Upper lobe of left lung (tissue), 6 donors: ENCODE results near the gene FBXO48. TPM values are rescaled to one million over a fixed set of nuclear protein-coding genes. Genes with fewer than 3 reads are reported as not detected.
"Not testable (repeated sequence)": the region's sequence is repeated elsewhere in the genome, so short reads cannot be mapped to it uniquely, and the experiment has no call there.

ENCODE experiments used
- ATAC-seq, 2 donors: fragments of 200-7000 bp; cut with Tn5 transposase; one replicate each; pipeline ENCODE4 v1.9.1; 2022; ENCODE audit warnings: mild to moderate bottlenecking in 2 of 2, moderate library complexity in 2 of 2; ENCODE audit not compliant: low FRiP score in 2 of 2
- DNase-seq, 2 donors: peaks; one replicate each; pipeline ENCODE4 v3.0.0-alpha.2; 2019 to 2020
- H3K27ac ChIP-seq, 4 donors: fragments of 200-600 bp; sonication (generic); one replicate each; pipeline ENCODE4 v1.5.1; 2016 to 2019
- H3K27me3 ChIP-seq, 4 donors: fragments of 200-600 bp; sonication (generic); one replicate each; pipeline ENCODE4 v1.5.1; 2017 to 2019
- H3K36me3 ChIP-seq, 4 donors: fragments of 200-600 bp; sonication (generic); one replicate each; pipeline ENCODE4 v1.5.1; 2016 to 2019
- H3K4me1 ChIP-seq, 4 donors: fragments of 200-600 bp; sonication (generic); one replicate each; pipeline ENCODE4 v1.5.1; 2018 to 2019
- H3K4me3 ChIP-seq, 4 donors: fragments of 200-600 bp; sonication (generic); one replicate each; pipeline ENCODE4 v1.5.1; 2017 to 2019; ENCODE audit warnings: mild to moderate bottlenecking in 2 of 4, moderate library complexity in 1 of 4
- H3K9me3 ChIP-seq, 4 donors: fragments of 200-600 bp; sonication (generic); one replicate each; pipeline ENCODE4 v1.5.1; 2018 to 2019
- EP300 ChIP-seq, 4 donors: sonication (generic); formaldehyde crosslinking; IDR thresholded peaks; one replicate each; pipeline ENCODE4 v1.5.1; 2017; ENCODE audit warnings: antibody characterized with exemption in 4 of 4, control low read depth in 2 of 4
- POLR2A ChIP-seq, 4 donors: fragments of 450-650 bp; IDR thresholded peaks; one replicate each; pipeline ENCODE4 v1.5.1; 2016 to 2017; ENCODE audit warnings: antibody characterized with exemption in 4 of 4, mild to moderate bottlenecking in 2 of 4
- POLR2AphosphoS5 ChIP-seq, 2 donors: sonication (generic); formaldehyde crosslinking; IDR thresholded peaks; one replicate each; pipeline ENCODE4 v1.5.1; 2017; ENCODE audit warnings: antibody characterized with exemption in 2 of 2
- WGBS, 2 donors: methylation state at CpG; one replicate each; pipeline ENCODE4 v1.1.5; 2017 to 2018; 5-methylcytosine and 5-hydroxymethylcytosine counted together
- total RNA-seq, 6 donors: library from RNA; depleted of rRNA in 4 of 6; stranded (reverse); fragments of >200 nt in 4 of 6; gene quantifications; one replicate each; pipeline versions ENCODE4 v1.1.0 to v1.2.1, GENCODE V29; 2016 to 2021
- TF ChIP-seq, protein P1 (sequence below), 6 experiments: fragments of 450-650 bp in 4 of 6; fragments of 200-600 bp in 2 of 6; sonication (generic) in 2 of 6; IDR thresholded peaks; one replicate each; pipeline ENCODE4 v1.5.1; 2016 to 2019; ENCODE audit warnings: antibody characterized with exemption in 6 of 6
- donor health status: DM: no; HTN: no; CAD: no; lungs with moderate emphysema.
- donor health status: DM: no; HTN: yes; CAD: no; lungs with severe emphysema.

FBXO48 gene
- total RNA-seq, 6 donors from 2014 or later: 0.46 to 3.1 (median 1.5) TPM

- Histone ChIP-seq H3K36me3 (no peaks in the 10 kb centered on the region), H3K4me3 (no peak overlapping the region), H3K9me3 (peaks cover 0 to 9% (median 1%) of the 10 kb centered on the region in 4 donors), H3K27me3 (no peaks in the 10 kb centered on the region), H3K4me1 (peaks cover 0 to 3% (median 0%) of the 10 kb centered on the region in 4 donors), H3K27ac (no peak overlapping the region)
- 95 to 97% methylated on average over 1 of the region's 1 CpG for WGBS, 2 donors
- TF ChIP-seq POLR2AphosphoS5 (IDR thresholded peaks at IDR 0.05) (no peak), POLR2A (IDR thresholded peaks at IDR 0.05) (no peak), EP300 (IDR thresholded peaks at IDR 0.05) (no peak)
- TF ChIP-seq, protein P1, sequence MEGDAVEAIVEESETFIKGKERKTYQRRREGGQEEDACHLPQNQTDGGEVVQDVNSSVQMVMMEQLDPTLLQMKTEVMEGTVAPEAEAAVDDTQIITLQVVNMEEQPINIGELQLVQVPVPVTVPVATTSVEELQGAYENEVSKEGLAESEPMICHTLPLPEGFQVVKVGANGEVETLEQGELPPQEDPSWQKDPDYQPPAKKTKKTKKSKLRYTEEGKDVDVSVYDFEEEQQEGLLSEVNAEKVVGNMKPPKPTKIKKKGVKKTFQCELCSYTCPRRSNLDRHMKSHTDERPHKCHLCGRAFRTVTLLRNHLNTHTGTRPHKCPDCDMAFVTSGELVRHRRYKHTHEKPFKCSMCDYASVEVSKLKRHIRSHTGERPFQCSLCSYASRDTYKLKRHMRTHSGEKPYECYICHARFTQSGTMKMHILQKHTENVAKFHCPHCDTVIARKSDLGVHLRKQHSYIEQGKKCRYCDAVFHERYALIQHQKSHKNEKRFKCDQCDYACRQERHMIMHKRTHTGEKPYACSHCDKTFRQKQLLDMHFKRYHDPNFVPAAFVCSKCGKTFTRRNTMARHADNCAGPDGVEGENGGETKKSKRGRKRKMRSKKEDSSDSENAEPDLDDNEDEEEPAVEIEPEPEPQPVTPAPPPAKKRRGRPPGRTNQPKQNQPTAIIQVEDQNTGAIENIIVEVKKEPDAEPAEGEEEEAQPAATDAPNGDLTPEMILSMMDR (IDR thresholded peaks at IDR 0.05): no peak
- ATAC-seq: no peak
- DNase-seq: no peak
These were observed 24.5 kb upstream of the FBXO48 start for GRCh38 chr2:68491582-68491981.

DNA sequence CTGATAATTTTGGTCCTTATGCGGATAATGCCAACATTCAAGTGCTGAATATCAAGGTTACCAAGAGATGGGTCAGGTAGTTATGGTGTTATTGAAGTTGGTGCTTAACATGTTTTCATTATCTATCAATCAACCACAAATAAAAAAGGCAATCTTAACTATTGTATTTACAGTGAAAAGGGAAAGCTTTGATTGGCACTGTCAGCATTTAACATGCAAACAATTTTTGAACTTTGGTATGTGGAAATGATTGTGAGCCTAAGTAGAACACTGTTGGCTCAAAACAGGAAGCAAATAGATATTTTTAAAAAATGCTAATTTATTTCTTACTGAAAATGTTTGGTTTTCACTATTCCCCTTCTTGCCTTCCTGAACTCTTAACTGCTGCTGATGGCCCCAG is 22.2 kb upstream of the FBXO48 start:
- Histone ChIP-seq H3K4me3 (no peak overlapping the region), H3K9me3 (no peaks in the 10 kb centered on the region), H3K27me3 (no peaks in the 10 kb centered on the region), H3K36me3 (no peaks in the 10 kb centered on the region), H3K4me1 (peaks cover 0 to 3% (median 0%) of the 10 kb centered on the region in 4 donors), H3K27ac (no peak overlapping the region)
- ATAC-seq (no peak), DNase-seq (no peak)
- 93 to 98% methylated on average over 1 of the region's 1 CpG for WGBS, 2 donors
- TF ChIP-seq POLR2A (IDR thresholded peaks at IDR 0.05) (no peak), EP300 (IDR thresholded peaks at IDR 0.05) (no peak), POLR2AphosphoS5 (IDR thresholded peaks at IDR 0.05) (no peak)
- TF ChIP-seq, protein P1 (IDR thresholded peaks at IDR 0.05): no peak

- not testable (repeated sequence) for H3K4me1 ChIP-seq, H3K36me3 ChIP-seq, ATAC-seq, H3K27ac ChIP-seq, H3K9me3 ChIP-seq, H3K27me3 ChIP-seq, H3K4me3 ChIP-seq, DNase-seq
- 89 to 94% methylated on average over 1 of the region's 1 CpG for WGBS, 2 donors
These were observed 21.5 kb upstream of the FBXO48 start for GRCh38 chr2:68488605-68489004.

DNA sequence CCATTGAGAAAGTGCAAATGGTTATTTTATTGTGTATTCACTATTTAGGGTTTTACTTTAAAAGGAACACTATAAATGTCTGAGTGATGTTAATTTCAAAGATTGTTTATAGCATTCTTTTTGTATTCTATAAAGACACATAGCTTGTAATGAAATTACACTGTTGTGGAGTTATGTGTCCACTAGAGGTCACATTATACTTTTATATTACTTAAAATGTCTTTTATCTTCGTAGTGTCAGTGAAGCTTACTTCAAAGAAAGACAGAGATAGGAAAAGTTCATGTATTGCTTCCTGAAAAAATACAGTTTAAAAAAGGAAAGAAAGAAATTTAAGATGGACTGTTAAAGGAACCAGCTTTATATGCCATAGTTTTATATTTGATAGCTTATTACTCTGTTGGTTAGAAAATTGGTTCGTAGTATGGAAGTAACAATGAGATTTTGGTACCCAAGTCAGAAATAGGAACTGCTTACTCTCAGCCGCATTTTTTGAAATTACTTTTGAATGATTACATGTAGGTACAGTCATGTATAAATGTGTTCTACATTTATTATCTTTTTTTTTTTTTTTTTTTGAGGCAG is 20.8 kb upstream of the FBXO48 start:
- TF ChIP-seq POLR2A (IDR thresholded peaks at IDR 0.05) (no peak), POLR2AphosphoS5 (IDR thresholded peaks at IDR 0.05) (no peak), EP300 (IDR thresholded peaks at IDR 0.05) (no peak)
- TF ChIP-seq, protein P1 (IDR thresholded peaks at IDR 0.05): peak in 5 of 6 experiments; percentile 27 to 56 (median 40)
- peaks cover 0 to 3% (median 0%) of the 10 kb centered on the region in 4 donors for H3K4me1 ChIP-seq
- 50 to 61% methylated on average over 3 of the region's 3 CpGs for WGBS, 2 donors
- ATAC-seq (no peak), DNase-seq (no peak)
- no peaks in the 10 kb centered on the region for H3K27me3 ChIP-seq
- H3K36me3 ChIP-seq: no peaks in the 10 kb centered on the region
- H3K27ac ChIP-seq: no peak overlapping the region
- no peak overlapping the region for H3K4me3 ChIP-seq
- no peaks in the 10 kb centered on the region for H3K9me3 ChIP-seq

- peaks cover 0 to 3% (median 0%) of the 10 kb centered on the region in 4 donors for H3K4me1 ChIP-seq
- ATAC-seq: no peak
- H3K27ac ChIP-seq: no peak overlapping the region
- no peaks in the 10 kb centered on the region for H3K9me3 ChIP-seq
- TF ChIP-seq POLR2AphosphoS5 (IDR thresholded peaks at IDR 0.05) (no peak), POLR2A (IDR thresholded peaks at IDR 0.05) (no peak), EP300 (IDR thresholded peaks at IDR 0.05) (no peak)
- TF ChIP-seq, protein P1 (IDR thresholded peaks at IDR 0.05): no peak
- WGBS, 2 donors: 95 to 100% methylated on average over 3 of the region's 3 CpGs
- H3K27me3 ChIP-seq: no peaks in the 10 kb centered on the region
- no peak overlapping the region for H3K4me3 ChIP-seq
- no peaks in the 10 kb centered on the region for H3K36me3 ChIP-seq
- DNase-seq: no peak
These were observed 15.9 kb upstream of the FBXO48 start for GRCh38 chr2:68483011-68483410.
